ENCODE measurements around the gene C1GALT1.

C1GALT1 gene

DNA sequence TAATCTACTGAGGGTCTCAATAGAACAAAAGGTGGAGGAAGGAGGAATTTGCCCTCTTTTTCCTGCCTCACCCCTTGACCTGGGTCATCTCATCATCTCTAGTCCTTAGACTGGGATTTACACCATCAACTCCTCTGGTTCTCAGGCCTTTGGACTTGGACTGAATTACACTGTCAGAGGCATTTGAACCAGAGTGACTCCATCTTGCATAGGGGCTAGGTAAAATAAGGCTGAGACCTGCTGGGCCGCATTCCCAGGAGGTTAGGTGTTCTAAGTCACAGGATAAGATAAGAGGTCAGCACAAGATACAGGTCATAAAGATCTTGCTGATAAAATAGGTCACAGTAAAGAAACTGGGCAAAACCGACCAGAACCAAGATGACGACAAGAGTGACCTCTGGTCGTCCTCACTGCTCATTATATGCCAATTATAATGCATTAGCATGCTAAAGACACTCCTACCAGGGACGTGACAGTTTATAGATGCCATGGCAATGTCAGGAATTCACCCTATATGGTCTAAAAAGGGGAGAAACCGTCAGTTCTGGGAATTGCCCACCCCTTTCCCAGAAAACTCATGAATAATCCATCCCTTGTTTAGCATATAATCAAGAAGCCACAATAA, 84.0 kb downstream of the C1GALT1 start:
- no peak for FAIRE-seq
- no peak for DNase-seq (ENCODE audit: low spot score)

GRCh38 chr7:7271094-7271874, 88.9 kb downstream of the C1GALT1 start:
- FAIRE-seq (peak; percentile 45), DNase-seq (ENCODE audit: low spot score) (peak; percentile 66)

GRCh38 chr7:7272294-7272693, 90.0 kb downstream of the C1GALT1 start:
- no peak for DNase-seq (ENCODE audit: low spot score)
- no peak for FAIRE-seq

GRCh38 chr7:7274782-7275181, 92.4 kb downstream of the C1GALT1 start:
- DNase-seq (ENCODE audit: low spot score) (no peak), FAIRE-seq (no peak)

GRCh38 chr7:7276161-7276560, 93.8 kb downstream of the C1GALT1 start:
- FAIRE-seq: peak; percentile 80
- DNase-seq (ENCODE audit: low spot score): peak; percentile 27

DNA sequence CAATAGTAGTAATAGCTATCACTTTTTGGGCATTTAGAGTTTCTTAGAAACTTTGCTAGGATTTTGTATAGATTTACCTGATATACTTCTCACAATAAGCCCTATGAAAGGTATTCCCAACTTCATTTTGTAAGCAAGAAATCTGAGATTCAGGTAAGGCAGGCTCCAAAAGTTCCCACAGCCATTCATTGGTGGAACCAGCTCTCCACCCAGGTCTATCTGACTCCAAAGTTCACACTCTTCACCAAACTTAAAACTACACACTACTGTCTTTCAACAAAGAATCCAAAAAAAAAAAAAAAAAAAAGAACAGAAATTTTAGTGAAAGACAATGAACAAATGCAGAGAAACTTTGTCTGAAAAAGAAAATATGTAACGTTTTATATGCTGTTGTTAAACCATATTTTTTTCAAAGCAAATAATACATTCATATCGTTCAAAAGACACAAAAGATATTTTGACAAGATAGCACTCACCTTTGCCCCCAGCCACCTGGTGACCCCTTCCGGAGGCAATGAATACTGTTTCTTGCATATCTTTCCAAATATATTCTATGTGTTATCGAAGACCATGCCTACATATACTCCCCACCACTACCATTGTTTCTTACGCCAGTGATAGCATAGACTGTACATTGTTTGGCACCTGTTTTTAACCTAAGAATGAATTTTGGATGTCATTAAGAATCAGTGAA, 108.2 kb downstream of the C1GALT1 start:
- FAIRE-seq (no peak), DNase-seq (ENCODE audit: low spot score) (no peak)

DNA sequence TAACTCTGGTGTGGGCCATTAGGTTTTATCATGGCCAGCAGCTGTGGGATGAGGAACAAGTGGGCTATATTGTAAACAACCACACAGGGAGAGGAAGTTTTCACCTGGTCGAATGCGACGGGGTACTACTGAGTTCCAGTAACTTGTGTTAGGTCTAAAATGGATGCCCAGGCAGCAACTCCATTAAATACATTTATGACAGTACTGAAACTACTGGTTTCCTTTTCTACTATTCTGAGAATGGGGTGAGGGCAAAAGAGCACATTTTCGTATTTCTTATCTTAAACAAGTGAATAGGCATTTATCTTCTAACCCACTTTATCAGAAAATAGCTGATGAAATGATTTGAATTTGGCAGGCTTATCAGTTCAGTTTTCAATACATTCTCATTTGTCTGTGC, 109.7 kb downstream of the C1GALT1 start:
- DNase-seq (ENCODE audit: low spot score) (no peak), FAIRE-seq (no peak)

DNA sequence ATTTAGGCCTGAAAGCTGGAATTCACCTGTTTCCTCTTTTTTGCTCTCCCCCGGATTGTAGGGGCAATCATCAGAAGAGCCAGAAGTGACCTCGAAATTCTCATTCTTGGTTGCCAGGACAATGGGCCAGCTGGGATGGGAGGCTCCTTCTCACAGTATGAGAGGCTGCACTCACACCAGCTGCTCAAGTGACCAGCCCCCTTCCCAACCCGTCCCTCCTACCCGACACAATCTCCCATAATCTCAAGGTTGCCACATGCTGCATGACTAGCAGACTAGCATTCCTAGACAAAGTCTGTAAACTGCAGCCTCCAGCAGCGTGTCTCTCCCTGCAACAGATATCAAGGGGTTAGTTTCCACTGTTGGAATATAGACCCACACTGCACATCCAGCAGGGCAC, 110.3 kb downstream of the C1GALT1 start:
- no peak for DNase-seq (ENCODE audit: low spot score)
- FAIRE-seq: no peak

DNA sequence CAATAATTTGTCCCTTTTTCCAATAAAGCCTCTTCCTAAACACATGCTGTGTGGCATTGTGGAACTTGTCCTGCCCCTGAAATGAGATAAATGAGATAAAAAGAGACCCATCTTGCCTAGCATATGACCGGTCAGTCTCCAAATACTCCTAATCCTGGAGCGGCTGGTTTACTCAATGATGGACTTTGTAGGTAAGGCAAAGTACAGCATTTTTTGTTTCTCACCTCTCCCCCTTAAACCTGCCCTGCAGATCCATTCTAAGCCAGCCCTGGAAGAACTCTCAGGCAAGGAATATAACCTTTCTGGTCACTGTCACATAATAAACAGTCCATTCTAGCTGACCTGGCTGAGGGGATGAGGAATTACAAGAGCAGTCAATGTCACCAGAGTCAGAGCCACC, 110.7 kb downstream of the C1GALT1 start:
- FAIRE-seq: no peak
- no peak for DNase-seq (ENCODE audit: low spot score)

DNA sequence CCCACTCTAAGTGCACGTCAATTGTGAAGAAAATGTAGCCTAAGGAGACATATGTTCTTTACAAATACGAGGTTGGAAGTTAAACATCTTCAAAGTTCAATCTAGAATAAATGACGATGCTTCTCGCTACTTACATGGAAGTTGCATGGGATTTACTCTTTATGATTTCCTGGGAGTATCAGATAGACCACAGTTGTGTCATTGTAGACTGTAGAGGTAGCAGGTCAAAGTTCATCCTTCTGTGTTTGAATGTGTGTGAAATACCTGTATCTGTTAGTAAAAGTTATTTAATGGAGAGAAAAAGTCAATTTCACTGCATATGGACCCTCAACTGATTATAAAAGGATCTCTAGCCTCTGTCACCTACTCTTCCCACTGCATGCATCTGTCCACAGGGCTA, 112.6 kb downstream of the C1GALT1 start:
- FAIRE-seq (no peak), DNase-seq (ENCODE audit: low spot score) (no peak)
